Measurements from ENCODE around the gene ITLN2. TPM values are rescaled to one million over a fixed set of nuclear protein-coding genes. Genes with fewer than 3 reads are reported as not detected.

The ITLN2 gene
- total RNA-seq, 1 donor from 2014 or later = not detected

DNA sequence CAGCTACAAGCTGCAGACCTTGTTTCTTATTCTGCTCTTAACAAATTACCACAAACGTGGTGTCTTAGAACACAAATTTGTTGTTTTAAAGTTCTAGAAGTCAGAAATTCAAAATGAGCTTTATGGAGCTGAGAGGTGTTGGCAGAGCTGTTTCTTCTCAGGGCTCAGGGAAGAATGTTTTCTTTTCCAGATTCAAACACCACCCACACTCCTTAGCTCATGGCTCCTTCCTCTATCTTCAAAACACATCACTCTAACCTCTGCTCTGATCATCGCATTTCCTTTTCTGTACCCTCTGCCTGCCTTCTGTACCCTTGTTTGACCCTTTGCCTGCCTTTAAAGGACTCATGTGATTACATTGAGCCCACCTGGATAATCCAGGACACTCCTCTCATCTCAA, 42.7 kb downstream of the ITLN2 start:
- TF ChIP-seq, protein P1, sequence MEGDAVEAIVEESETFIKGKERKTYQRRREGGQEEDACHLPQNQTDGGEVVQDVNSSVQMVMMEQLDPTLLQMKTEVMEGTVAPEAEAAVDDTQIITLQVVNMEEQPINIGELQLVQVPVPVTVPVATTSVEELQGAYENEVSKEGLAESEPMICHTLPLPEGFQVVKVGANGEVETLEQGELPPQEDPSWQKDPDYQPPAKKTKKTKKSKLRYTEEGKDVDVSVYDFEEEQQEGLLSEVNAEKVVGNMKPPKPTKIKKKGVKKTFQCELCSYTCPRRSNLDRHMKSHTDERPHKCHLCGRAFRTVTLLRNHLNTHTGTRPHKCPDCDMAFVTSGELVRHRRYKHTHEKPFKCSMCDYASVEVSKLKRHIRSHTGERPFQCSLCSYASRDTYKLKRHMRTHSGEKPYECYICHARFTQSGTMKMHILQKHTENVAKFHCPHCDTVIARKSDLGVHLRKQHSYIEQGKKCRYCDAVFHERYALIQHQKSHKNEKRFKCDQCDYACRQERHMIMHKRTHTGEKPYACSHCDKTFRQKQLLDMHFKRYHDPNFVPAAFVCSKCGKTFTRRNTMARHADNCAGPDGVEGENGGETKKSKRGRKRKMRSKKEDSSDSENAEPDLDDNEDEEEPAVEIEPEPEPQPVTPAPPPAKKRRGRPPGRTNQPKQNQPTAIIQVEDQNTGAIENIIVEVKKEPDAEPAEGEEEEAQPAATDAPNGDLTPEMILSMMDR (IDR thresholded peaks at IDR 0.05) = no peak
- Mint-ChIP-seq H3K4me1 (no peaks in the 10 kb centered on the region), H3K9me3 (no peaks in the 10 kb centered on the region), H3K36me3 (ENCODE audit: low read depth) (no peaks in the 10 kb centered on the region), H3K27ac (no peak overlapping the region), H3K4me3 (no peak overlapping the region), H3K27me3 (peaks cover 5% of the 10 kb centered on the region)
- ChIA-PET CTCF (interaction anchor here (0.6 to 0.9 kb wide), 2 partner anchors 14 to 43 kb away, joined by 3 read pairs; partner anchors contain the start of gene ITLN2), POLR2A (no interaction called here)
- ATAC-seq (ENCODE audit: low read depth) (no peak), DNase-seq (no peak)
- intact Hi-C loops (cut with micrococcal nuclease) = no loop called here

DNA sequence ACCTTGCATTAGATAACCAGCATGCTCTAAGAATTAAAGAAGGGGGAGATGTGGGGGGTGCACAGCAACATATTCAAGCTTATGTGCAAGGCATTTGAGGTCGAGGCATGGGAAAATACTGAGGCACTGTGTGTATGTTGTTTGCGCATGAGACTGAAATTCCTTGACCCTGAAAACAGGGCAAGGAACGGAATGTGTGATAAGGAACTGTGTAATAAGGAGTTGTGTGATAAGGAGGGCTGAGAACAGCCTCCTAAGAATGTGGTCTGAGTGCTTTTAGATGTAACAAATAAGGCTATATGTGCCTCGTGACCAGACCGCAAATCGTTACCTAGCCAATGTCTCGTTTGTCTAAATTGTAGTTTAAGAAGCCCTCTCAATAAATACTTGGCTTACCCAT, 43.2 kb downstream of the ITLN2 start:
- TF ChIP-seq, protein P1 (IDR thresholded peaks at IDR 0.05) = no peak
- Mint-ChIP-seq H3K4me3 (no peak overlapping the region), H3K27me3 (peaks cover 5% of the 10 kb centered on the region), H3K27ac (no peak overlapping the region), H3K9me3 (no peaks in the 10 kb centered on the region), H3K4me1 (no peaks in the 10 kb centered on the region), H3K36me3 (ENCODE audit: low read depth) (no peaks in the 10 kb centered on the region)
- CTCF ChIA-PET = no interaction called here
- ATAC-seq (ENCODE audit: low read depth) = no peak
- POLR2A ChIA-PET = no interaction called here
- intact Hi-C loops (cut with micrococcal nuclease) = no loop called here
- DNase-seq = no peak

DNA sequence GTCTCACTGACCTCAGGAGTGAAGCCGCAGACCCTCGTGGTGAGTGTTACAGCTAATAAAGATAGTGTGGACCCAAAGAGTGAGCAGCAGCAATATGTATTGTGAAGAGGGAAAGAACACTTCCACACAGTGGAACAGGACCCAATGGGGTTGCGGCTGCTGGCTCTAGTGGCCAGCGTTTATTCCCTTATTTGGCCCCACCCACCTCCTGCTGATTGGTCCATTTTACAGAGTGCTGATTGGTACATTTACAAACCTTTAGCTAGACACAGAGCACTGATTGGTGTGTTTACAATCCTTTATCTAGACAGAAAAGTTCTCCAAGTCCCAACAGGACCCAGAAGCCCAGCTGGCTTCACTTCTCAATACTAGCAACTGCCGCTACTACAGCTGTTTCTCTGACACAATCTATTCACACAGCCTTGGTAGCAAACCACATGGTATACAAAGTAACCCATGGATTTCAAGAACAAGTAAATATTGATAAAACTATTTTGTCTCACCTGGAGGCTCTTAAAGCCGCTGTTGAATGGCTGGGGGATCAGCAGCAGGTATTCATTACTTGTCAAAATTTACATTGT, 44.3 kb downstream of the ITLN2 start:
- ChIA-PET CTCF (no interaction called here), POLR2A (no interaction called here)
- intact Hi-C loops (cut with micrococcal nuclease) = no loop called here
- Mint-ChIP-seq H3K36me3 (ENCODE audit: low read depth) (no peaks in the 10 kb centered on the region), H3K9me3 (no peaks in the 10 kb centered on the region), H3K27me3 (peaks cover 5% of the 10 kb centered on the region), H3K4me3 (no peak overlapping the region), H3K4me1 (no peaks in the 10 kb centered on the region), H3K27ac (no peak overlapping the region)
- ATAC-seq (ENCODE audit: low read depth) (no peak), DNase-seq (no peak)
- TF ChIP-seq, protein P1 (IDR thresholded peaks at IDR 0.05) = no peak

DNA sequence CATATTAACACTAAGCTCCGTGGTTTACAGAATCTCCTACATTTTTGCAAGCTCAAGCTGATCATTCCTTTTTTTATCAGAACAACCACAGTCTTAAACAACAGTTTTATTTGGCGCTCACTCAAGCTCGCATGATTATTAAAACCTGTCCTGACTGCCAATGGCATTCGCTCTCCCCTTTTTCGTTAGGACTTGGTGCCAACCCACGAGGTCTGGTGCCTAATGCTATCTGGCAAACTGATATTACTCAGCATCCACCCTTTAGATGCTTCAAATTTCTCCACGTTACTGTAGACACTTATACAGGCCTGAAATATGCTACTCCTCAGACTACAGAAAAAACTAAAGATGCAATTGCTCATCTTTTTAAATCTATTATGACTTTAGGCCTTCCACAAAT, 46.6 kb downstream of the ITLN2 start:
- TF ChIP-seq, protein P1 (IDR thresholded peaks at IDR 0.05) = no peak
- H3K36me3 Mint-ChIP-seq (ENCODE audit: low read depth) = no peaks in the 10 kb centered on the region
- CTCF ChIA-PET = no interaction called here
- no peak for ATAC-seq (ENCODE audit: low read depth)
- DNase-seq = no peak
- H3K4me1 Mint-ChIP-seq = no peaks in the 10 kb centered on the region
- no peak overlapping the region for H3K4me3 Mint-ChIP-seq
- no peaks in the 10 kb centered on the region for H3K9me3 Mint-ChIP-seq
- no peaks in the 10 kb centered on the region for H3K27me3 Mint-ChIP-seq
- intact Hi-C loops (cut with micrococcal nuclease) = no loop called here
- POLR2A ChIA-PET = no interaction called here
- no peak overlapping the region for H3K27ac Mint-ChIP-seq

DNA sequence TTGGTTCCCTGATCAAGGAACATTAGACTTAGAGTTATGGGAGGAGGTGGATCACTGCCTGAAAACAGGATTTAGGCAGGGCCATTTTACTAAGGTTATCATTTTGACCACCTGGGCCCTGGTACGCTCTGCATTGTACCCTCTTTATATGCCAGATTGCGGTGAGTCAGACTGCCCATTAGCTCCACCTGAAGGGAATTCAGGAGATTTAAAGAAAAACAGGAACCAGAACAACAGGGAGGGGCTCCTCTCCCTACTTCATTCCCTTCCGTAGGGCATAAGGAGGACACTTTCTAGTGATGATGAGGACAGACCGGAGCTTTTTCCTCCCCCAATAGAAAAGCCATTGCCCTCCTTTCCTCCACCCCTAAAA, 49.0 kb downstream of the ITLN2 start:
- TF ChIP-seq, protein P1 (IDR thresholded peaks at IDR 0.05) = no peak
- Mint-ChIP-seq H3K9me3 (no peaks in the 10 kb centered on the region), H3K4me3 (no peak overlapping the region), H3K27ac (no peak overlapping the region), H3K36me3 (ENCODE audit: low read depth) (no peaks in the 10 kb centered on the region), H3K27me3 (no peaks in the 10 kb centered on the region), H3K4me1 (no peaks in the 10 kb centered on the region)
- ChIA-PET CTCF (no interaction called here), POLR2A (interaction anchor here (0.6 kb wide), 1 partner anchor 10 kb away, joined by 4 read pairs; no protein-coding TSS in a partner anchor)
- intact Hi-C loops (cut with micrococcal nuclease) = no loop called here
- ATAC-seq (ENCODE audit: low read depth) = no peak
- DNase-seq = no peak

Measured in activated B cell treated with CpG ODN at 0.5 μM for 24 hours (primary cell).